ENCODE data around the gene MPLKIP. TPM values are rescaled to one million over a fixed set of nuclear protein-coding genes. Genes with fewer than 3 reads are reported as not detected.

The MPLKIP gene
- polyA plus RNA-seq, 2 of the 4 experiments (the other 2 are of a cell fraction): 32.2 to 46.0 TPM

DNA sequence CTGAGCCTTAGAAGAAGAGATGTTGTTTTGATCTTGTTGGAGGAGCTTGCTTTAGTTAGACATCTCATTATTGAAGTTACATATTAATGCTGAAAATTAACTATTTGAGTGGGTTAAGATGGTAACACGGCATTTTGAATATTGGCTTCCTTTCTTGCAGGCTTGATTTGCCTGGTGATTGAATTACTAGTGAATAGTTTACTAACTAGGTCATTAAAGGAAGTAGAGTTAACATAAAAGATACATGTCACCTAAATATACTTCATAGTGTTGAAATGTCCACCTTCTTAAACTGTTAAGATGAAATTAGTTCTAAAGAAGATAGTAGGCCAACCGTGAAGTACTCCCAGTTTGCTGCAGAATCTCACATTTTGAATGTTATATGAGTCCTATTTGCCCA, 18.5 kb downstream of the MPLKIP start (continued):
- TF ChIP-seq, protein P1, sequence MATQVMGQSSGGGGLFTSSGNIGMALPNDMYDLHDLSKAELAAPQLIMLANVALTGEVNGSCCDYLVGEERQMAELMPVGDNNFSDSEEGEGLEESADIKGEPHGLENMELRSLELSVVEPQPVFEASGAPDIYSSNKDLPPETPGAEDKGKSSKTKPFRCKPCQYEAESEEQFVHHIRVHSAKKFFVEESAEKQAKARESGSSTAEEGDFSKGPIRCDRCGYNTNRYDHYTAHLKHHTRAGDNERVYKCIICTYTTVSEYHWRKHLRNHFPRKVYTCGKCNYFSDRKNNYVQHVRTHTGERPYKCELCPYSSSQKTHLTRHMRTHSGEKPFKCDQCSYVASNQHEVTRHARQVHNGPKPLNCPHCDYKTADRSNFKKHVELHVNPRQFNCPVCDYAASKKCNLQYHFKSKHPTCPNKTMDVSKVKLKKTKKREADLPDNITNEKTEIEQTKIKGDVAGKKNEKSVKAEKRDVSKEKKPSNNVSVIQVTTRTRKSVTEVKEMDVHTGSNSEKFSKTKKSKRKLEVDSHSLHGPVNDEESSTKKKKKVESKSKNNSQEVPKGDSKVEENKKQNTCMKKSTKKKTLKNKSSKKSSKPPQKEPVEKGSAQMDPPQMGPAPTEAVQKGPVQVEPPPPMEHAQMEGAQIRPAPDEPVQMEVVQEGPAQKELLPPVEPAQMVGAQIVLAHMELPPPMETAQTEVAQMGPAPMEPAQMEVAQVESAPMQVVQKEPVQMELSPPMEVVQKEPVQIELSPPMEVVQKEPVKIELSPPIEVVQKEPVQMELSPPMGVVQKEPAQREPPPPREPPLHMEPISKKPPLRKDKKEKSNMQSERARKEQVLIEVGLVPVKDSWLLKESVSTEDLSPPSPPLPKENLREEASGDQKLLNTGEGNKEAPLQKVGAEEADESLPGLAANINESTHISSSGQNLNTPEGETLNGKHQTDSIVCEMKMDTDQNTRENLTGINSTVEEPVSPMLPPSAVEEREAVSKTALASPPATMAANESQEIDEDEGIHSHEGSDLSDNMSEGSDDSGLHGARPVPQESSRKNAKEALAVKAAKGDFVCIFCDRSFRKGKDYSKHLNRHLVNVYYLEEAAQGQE (IDR thresholded peaks at IDR 0.05): no peak
- TF ChIP-seq CHD4 (IDR thresholded peaks at IDR 0.05; ENCODE audit: borderline replicate concordance): no peak
- no peak for TF ChIP-seq RCOR1 (IDR thresholded peaks at IDR 0.05; ENCODE audit: low read depth, low read length)
- TF ChIP-seq HDAC2 (IDR thresholded peaks at IDR 0.05): no peak
- TF ChIP-seq, protein P2, sequence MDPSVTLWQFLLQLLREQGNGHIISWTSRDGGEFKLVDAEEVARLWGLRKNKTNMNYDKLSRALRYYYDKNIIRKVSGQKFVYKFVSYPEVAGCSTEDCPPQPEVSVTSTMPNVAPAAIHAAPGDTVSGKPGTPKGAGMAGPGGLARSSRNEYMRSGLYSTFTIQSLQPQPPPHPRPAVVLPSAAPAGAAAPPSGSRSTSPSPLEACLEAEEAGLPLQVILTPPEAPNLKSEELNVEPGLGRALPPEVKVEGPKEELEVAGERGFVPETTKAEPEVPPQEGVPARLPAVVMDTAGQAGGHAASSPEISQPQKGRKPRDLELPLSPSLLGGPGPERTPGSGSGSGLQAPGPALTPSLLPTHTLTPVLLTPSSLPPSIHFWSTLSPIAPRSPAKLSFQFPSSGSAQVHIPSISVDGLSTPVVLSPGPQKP (IDR thresholded peaks at IDR 0.05; ENCODE audit: low read depth, low read length): no peak
- TF ChIP-seq FOSB (CRISPR knock-in tag; IDR thresholded peaks at IDR 0.05): no peak
- TF ChIP-seq POLR2AphosphoS2 (conservative IDR thresholded peaks at IDR 0.05; ENCODE audit: low read length): no peak
- TF ChIP-seq, protein P3, sequence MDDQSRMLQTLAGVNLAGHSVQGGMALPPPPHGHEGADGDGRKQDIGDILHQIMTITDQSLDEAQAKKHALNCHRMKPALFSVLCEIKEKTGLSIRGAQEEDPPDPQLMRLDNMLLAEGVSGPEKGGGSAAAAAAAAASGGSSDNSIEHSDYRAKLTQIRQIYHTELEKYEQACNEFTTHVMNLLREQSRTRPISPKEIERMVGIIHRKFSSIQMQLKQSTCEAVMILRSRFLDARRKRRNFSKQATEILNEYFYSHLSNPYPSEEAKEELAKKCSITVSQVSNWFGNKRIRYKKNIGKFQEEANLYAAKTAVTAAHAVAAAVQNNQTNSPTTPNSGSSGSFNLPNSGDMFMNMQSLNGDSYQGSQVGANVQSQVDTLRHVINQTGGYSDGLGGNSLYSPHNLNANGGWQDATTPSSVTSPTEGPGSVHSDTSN (IDR thresholded peaks at IDR 0.05): no peak
- TF ChIP-seq NPAS2 (CRISPR knock-in tag; IDR thresholded peaks at IDR 0.05; ENCODE audit: borderline replicate concordance): no peak
- no peak for TF ChIP-seq JUN (IDR thresholded peaks at IDR 0.05)

DNA sequence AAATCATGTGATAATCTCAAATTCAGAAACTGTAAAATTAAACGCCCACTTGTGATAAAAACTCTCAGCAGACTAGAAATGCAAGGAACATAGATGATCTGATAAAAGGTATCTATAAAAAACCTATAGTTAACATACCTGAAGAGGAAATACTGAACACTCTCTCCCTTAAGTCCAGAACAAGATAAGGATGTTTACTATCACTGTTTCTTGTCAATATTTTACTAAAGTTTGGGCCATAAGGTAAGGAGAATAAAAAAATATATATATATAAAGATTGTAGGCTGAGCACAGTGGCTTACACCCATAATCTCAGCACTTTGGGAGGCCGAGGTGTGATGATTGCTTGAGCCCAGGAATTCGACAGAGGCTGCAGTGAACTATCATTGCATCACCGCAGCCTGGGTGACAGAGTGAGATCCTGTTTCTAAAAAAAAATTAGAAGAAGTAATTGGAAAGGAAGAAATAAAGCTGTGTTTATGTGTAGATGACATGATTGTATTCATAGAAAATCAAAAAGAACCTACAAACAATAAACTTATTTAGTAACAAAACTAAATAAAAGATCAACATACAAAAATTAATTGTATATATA, 28.4 kb downstream of the MPLKIP start:
- no peaks in the 10 kb centered on the region for H3K4me1 ChIP-seq
- DNase-seq (ENCODE audit: low read depth in 1 of 2, low spot score in 1 of 2) (no peak), FAIRE-seq (no peak), ATAC-seq (no peak)
- WGBS (ENCODE audit: missing lambda C conversion rate): 84% methylated on average over 4 of the region's 4 CpGs
- no peak overlapping the region for H3K4me2 ChIP-seq
- CTCF ChIA-PET: no interaction called here
- POLR2A ChIA-PET: no interaction called here
- H3K4me3 ChIP-seq: no peak overlapping the region
- H3K9me3 ChIP-seq: no peaks in the 10 kb centered on the region
- H3K27ac ChIP-seq: no peak overlapping the region
- TF ChIP-seq, protein P4, sequence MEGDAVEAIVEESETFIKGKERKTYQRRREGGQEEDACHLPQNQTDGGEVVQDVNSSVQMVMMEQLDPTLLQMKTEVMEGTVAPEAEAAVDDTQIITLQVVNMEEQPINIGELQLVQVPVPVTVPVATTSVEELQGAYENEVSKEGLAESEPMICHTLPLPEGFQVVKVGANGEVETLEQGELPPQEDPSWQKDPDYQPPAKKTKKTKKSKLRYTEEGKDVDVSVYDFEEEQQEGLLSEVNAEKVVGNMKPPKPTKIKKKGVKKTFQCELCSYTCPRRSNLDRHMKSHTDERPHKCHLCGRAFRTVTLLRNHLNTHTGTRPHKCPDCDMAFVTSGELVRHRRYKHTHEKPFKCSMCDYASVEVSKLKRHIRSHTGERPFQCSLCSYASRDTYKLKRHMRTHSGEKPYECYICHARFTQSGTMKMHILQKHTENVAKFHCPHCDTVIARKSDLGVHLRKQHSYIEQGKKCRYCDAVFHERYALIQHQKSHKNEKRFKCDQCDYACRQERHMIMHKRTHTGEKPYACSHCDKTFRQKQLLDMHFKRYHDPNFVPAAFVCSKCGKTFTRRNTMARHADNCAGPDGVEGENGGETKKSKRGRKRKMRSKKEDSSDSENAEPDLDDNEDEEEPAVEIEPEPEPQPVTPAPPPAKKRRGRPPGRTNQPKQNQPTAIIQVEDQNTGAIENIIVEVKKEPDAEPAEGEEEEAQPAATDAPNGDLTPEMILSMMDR (IDR thresholded peaks at IDR 0.05): no peak
- TF ChIP-seq HOXA7 (CRISPR knock-in tag; IDR thresholded peaks at IDR 0.05): no peak
- no peak for TF ChIP-seq HDAC2 (IDR thresholded peaks at IDR 0.05)
- TF ChIP-seq, protein P3 (IDR thresholded peaks at IDR 0.05): no peak
- TF ChIP-seq, protein P5, sequence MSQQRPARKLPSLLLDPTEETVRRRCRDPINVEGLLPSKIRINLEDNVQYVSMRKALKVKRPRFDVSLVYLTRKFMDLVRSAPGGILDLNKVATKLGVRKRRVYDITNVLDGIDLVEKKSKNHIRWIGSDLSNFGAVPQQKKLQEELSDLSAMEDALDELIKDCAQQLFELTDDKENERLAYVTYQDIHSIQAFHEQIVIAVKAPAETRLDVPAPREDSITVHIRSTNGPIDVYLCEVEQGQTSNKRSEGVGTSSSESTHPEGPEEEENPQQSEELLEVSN (IDR thresholded peaks at IDR 0.05; ENCODE audit: borderline replicate concordance, low read depth): no peak
- no peak for TF ChIP-seq ZC3H11A (IDR thresholded peaks at IDR 0.05)
- no peak for TF ChIP-seq TFCP2L1 (CRISPR knock-in tag; IDR thresholded peaks at IDR 0.05)
- TF ChIP-seq, protein P6, sequence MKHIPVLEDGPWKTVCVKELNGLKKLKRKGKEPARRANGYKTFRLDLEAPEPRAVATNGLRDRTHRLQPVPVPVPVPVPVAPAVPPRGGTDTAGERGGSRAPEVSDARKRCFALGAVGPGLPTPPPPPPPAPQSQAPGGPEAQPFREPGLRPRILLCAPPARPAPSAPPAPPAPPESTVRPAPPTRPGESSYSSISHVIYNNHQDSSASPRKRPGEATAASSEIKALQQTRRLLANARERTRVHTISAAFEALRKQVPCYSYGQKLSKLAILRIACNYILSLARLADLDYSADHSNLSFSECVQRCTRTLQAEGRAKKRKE (CRISPR knock-in tag; IDR thresholded peaks at IDR 0.05; ENCODE audit: low read depth): no peak
- TF ChIP-seq SMC3 (IDR thresholded peaks at IDR 0.05): no peak
- no peak for TF ChIP-seq MAFK (IDR thresholded peaks at IDR 0.05; ENCODE audit: partially characterized antibody)
- TF ChIP-seq ESRRA (IDR thresholded peaks at IDR 0.05; ENCODE audit: borderline replicate concordance, low read length): no peak

All from A549 (cell line).